HCT116 (cell line): Measurements from ENCODE around the gene SET. TPM values are rescaled to one million over a fixed set of nuclear protein-coding genes. Genes with fewer than 3 reads are reported as not detected.

Experiments used
- ATAC-seq: fragments of 200-7000 bp; cut with Tn5 transposase; 2 replicates; pipeline ENCODE4 v1.9.1; 2020; ENCODE audit warnings: mild to moderate bottlenecking, moderate library complexity
- BruUV-seq: library from RNA; stranded (reverse); fragments of 400-500 nt; replicated peaks from 2 replicates; lab custom pipeline; 2021; lab: Mats Ljungman, UMichigan
- CTCF ChIA-PET: fragments of 300-600 bp; sonication (Branson Sonifier 250); formaldehyde crosslinking; loops from one replicate; lab custom pipeline; 2021; ENCODE audit warnings: antibody characterized with exemption; lab: Charles Lee
- POLR2A ChIA-PET: fragments of 300-600, 350-600 bp; sonication (Branson Sonifier 250); formaldehyde crosslinking; loops from one replicate; lab custom pipeline; 2021; ENCODE audit warnings: antibody characterized with exemption; lab: Charles Lee
- RAD21 ChIA-PET, 2 experiments: fragments of 300-600 bp; sonication (Branson Sonifier 250); formaldehyde crosslinking; loops; one replicate each; lab custom pipeline; 2023; ENCODE audit warnings: low total read pairs in 2 of 2; ENCODE audit not compliant: uncharacterized antibody in 2 of 2, unreplicated experiment in 2 of 2, low non-redundant PET in 1 of 2; lab: Charles Lee
- DNase-seq: peaks from one replicate; pipeline ENCODE4 v3.0.0-alpha.2; 2010; ENCODE audit warnings: low read depth, low spot score
- H2AFZ ChIP-seq: fragments of 200-600 bp; shearing (Covaris generic), sonication (generic); 2 replicates; pipeline ENCODE4 v1.6.1; 2017; ENCODE audit warnings: low read depth, mixed run types, mixed read lengths, antibody characterized with exemption, low read length; ENCODE audit not compliant: poor library complexity, severe bottlenecking
- H3K27ac ChIP-seq: 2 replicates; pipeline ENCODE4 v1.5.1; 2012; ENCODE audit warnings: low read depth, low read length
- H3K27me3 ChIP-seq: fragments of 200-600 bp; sonication (generic); 2 replicates; pipeline ENCODE4 v1.6.1; 2016; ENCODE audit warnings: mixed run types, low read length, mixed read lengths; ENCODE audit not compliant: insufficient read depth
- H3K36me3 ChIP-seq, 2 experiments: fragments of 200-500 bp in 1 of 2; fragments of 200-600 bp in 1 of 2; sonication (Bioruptor generic) in 1 of 2; sonication (generic) in 1 of 2; 2 replicates each; pipeline versions ENCODE4 v1.5.1 to v1.6.1; 2014 to 2016; ENCODE audit warnings: low read length in 2 of 2, inconsistent platforms in 1 of 2, mixed read lengths in 1 of 2, mixed run types in 1 of 2; ENCODE audit not compliant: insufficient read depth in 2 of 2, control insufficient read depth in 1 of 2
- H3K4me1 ChIP-seq, 2 experiments: fragments of 200-600 bp in 1 of 2; sonication (generic) in 1 of 2; 2 replicates each; pipeline versions ENCODE4 v1.5.1 to v1.6.1; 2012 to 2017; ENCODE audit warnings: low read length in 2 of 2, inconsistent platforms in 1 of 2, mild to moderate bottlenecking in 1 of 2, mixed read lengths in 1 of 2, mixed run types in 1 of 2, moderate library complexity in 1 of 2; ENCODE audit not compliant: insufficient read depth in 2 of 2, control insufficient read depth in 1 of 2
- H3K4me2 ChIP-seq: fragments of 200-600 bp; sonication (generic); 2 replicates; pipeline ENCODE4 v1.6.1; 2017; ENCODE audit warnings: mixed run types, low read length, mixed read lengths
- H3K4me3 ChIP-seq, 2 experiments: fragments of 200-600 bp in 1 of 2; sonication (generic) in 1 of 2; replicated peaks in 1 of 2; 2 replicates each; pipeline ENCODE4 v1.5.1; 2011 to 2016; ENCODE audit warnings: low read length in 2 of 2, control low read depth in 1 of 2, low read depth in 1 of 2, mild to moderate bottlenecking in 1 of 2, mixed read lengths in 1 of 2, mixed run types in 1 of 2
- H3K79me2 ChIP-seq: fragments of 200-600 bp; sonication (generic); 2 replicates; pipeline ENCODE4 v1.6.1; 2017; ENCODE audit warnings: mild to moderate bottlenecking, mixed run types, low read length, moderate library complexity, mixed read lengths; ENCODE audit not compliant: insufficient read depth
- H3K9ac ChIP-seq: fragments of 200-600 bp; sonication (generic); 2 replicates; pipeline ENCODE4 v1.6.1; 2016; ENCODE audit warnings: low read length, mixed read lengths
- H3K9me2 ChIP-seq: fragments of 200-600 bp; sonication (generic), shearing (Covaris generic); 2 replicates; pipeline ENCODE4 v1.6.1; 2017; ENCODE audit warnings: mixed run types, mild to moderate bottlenecking, moderate library complexity; ENCODE audit not compliant: insufficient read depth
- H3K9me3 ChIP-seq, 2 experiments: fragments of 200-500 bp in 1 of 2; fragments of 200-600 bp in 1 of 2; sonication (Bioruptor generic) in 1 of 2; sonication (generic) in 1 of 2; 2 replicates each; pipeline ENCODE4 v1.6.1; 2014 to 2017; ENCODE audit warnings: low read length in 2 of 2, mixed read lengths in 2 of 2, inconsistent platforms in 1 of 2, low read depth in 1 of 2, mild to moderate bottlenecking in 1 of 2, mixed run types in 1 of 2, moderate library complexity in 1 of 2; ENCODE audit not compliant: control insufficient read depth in 1 of 2, insufficient read depth in 1 of 2
- H4K20me1 ChIP-seq: fragments of 200-600 bp; sonication (generic), shearing (Covaris generic); 2 replicates; pipeline ENCODE4 v1.6.1; 2017; ENCODE audit warnings: mixed run types, mild to moderate bottlenecking, moderate library complexity; ENCODE audit not compliant: insufficient read depth
- CEBPB ChIP-seq: IDR thresholded peaks from 2 replicates; pipeline ENCODE4 v1.6.1; 2012; ENCODE audit warnings: low read depth
- EGR1 ChIP-seq: IDR thresholded peaks from 2 replicates; pipeline ENCODE4 v1.6.1; 2012; ENCODE audit warnings: low read depth
- ELF1 ChIP-seq: IDR thresholded peaks from 2 replicates; pipeline ENCODE4 v1.6.1; 2012; ENCODE audit warnings: low read depth, borderline replicate concordance
- FOSL1 ChIP-seq: IDR thresholded peaks from 2 replicates; pipeline ENCODE4 v1.6.1; 2012; ENCODE audit warnings: low read depth
- JUND ChIP-seq: IDR thresholded peaks from 2 replicates; pipeline ENCODE4 v1.6.1; 2012
- POLR2AphosphoS5 ChIP-seq: IDR thresholded peaks from 2 replicates; pipeline ENCODE4 v1.6.1; 2011; ENCODE audit warnings: mild to moderate bottlenecking, low read depth, low read length, moderate library complexity
- SRF ChIP-seq: IDR thresholded peaks from 2 replicates; pipeline ENCODE4 v1.6.1; 2012; ENCODE audit warnings: low read depth
- TCF7L2 ChIP-seq: IDR thresholded peaks from 2 replicates; pipeline ENCODE4 v1.7.0; 2011; ENCODE audit warnings: borderline replicate concordance, inconsistent platforms; ENCODE audit not compliant: insufficient read depth, insufficient read length; ENCODE audit errors: extremely low read depth
- YY1 ChIP-seq: IDR thresholded peaks from 2 replicates; pipeline ENCODE4 v1.6.1; 2011; ENCODE audit warnings: low read length, low read depth, moderate library complexity, mild to moderate bottlenecking; ENCODE audit not compliant: insufficient replicate concordance; ENCODE audit errors: extremely low read depth
- intact Hi-C: fragments of 100-400 bp; cut with micrococcal nuclease; formaldehyde crosslinking; loops from 2 replicates; pipeline ENCODE4 v1.10.0; 2022
- total RNA-seq: library from RNA; stranded (reverse); gene quantifications from one replicate; pipeline ENCODE4 v1.2.1, GENCODE V29; 2021; ENCODE audit not compliant: unreplicated experiment
- TF ChIP-seq, protein P1 (sequence below): IDR thresholded peaks from 2 replicates; pipeline ENCODE4 v1.6.1; 2012; ENCODE audit warnings: low read depth
- TF ChIP-seq, protein P2 (sequence below), 3 experiments: fragments of 200-600 bp in 1 of 3; sonication (generic) in 1 of 3; IDR thresholded peaks in 2 of 3; conservative IDR thresholded peaks in 1 of 3; 2 replicates each; pipeline ENCODE4 v1.5.1; 2012 to 2017; ENCODE audit warnings: low read depth in 2 of 3, low read length in 2 of 3, antibody characterized with exemption in 1 of 3, borderline replicate concordance in 1 of 3, control low read depth in 1 of 3, mild to moderate bottlenecking in 1 of 3, mixed read lengths in 1 of 3, mixed run types in 1 of 3, moderate library complexity in 1 of 3; ENCODE audit not compliant: insufficient read depth in 1 of 3
- TF ChIP-seq, protein P3 (sequence below): IDR thresholded peaks from 2 replicates; pipeline ENCODE4 v1.6.1; 2011; ENCODE audit warnings: mild to moderate bottlenecking, low read length, moderate library complexity; ENCODE audit not compliant: insufficient replicate concordance; ENCODE audit errors: extremely low read depth

SET gene
- total RNA-seq, 1 experiment from 2014 or later, result 595 TPM

DNA sequence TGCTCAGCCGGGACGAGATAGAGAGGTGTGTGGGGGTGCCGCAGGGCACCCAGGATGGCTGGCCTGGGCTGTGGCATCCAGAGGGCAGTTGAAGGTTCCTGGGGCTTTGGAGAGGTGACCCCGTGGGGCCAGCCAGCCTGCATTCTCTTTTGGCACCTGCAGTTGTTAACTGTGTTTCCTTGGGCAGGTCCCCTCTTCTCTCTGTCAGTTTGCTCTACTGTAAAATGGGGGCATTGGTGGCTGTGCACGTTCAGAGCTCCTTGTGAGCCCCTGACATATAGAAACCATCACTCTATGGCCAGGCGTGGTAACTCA lies 26.4 kb downstream of the SET start (continued):
- TF ChIP-seq, protein P1, sequence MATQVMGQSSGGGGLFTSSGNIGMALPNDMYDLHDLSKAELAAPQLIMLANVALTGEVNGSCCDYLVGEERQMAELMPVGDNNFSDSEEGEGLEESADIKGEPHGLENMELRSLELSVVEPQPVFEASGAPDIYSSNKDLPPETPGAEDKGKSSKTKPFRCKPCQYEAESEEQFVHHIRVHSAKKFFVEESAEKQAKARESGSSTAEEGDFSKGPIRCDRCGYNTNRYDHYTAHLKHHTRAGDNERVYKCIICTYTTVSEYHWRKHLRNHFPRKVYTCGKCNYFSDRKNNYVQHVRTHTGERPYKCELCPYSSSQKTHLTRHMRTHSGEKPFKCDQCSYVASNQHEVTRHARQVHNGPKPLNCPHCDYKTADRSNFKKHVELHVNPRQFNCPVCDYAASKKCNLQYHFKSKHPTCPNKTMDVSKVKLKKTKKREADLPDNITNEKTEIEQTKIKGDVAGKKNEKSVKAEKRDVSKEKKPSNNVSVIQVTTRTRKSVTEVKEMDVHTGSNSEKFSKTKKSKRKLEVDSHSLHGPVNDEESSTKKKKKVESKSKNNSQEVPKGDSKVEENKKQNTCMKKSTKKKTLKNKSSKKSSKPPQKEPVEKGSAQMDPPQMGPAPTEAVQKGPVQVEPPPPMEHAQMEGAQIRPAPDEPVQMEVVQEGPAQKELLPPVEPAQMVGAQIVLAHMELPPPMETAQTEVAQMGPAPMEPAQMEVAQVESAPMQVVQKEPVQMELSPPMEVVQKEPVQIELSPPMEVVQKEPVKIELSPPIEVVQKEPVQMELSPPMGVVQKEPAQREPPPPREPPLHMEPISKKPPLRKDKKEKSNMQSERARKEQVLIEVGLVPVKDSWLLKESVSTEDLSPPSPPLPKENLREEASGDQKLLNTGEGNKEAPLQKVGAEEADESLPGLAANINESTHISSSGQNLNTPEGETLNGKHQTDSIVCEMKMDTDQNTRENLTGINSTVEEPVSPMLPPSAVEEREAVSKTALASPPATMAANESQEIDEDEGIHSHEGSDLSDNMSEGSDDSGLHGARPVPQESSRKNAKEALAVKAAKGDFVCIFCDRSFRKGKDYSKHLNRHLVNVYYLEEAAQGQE, result no peak
- no peak for TF ChIP-seq POLR2AphosphoS5

DNA sequence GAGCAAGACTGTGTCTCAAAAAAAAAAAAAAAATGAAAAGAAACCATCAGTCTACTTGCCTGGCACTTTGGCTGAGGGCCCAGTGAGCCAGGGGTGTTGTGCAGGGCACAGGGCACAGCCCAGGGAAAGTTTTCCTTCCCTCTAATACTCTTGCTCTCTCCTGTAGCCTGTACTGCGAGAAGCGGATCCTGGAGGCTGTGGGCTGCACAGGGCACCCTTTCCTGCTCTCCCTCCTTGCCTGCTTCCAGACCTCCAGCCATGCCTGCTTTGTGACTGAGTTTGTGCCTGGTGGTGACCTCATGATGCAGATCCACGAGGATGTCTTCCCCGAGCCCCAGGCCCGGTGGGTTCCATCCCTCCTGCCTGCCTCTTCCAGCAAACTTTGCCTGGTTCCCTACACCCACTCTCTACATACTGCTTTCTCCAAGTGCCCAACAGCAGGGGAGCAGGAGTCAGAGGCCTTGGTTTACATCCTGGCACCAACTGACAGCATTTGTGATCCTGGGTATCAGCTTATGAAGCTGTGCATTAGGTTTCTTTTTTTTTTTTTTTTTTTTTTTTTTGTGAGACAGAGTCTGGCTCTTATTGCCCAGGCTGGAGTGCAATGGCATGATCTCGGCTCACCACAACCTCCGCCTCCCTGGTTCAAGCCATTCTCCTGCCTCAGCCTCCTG lies 27.7 kb downstream of the SET start:
- Histone ChIP-seq H3K36me3 (peaks cover 5 to 8% of the 10 kb centered on the region in 2 experiments), H3K27me3 (no peaks in the 10 kb centered on the region), H3K9ac (no peak overlapping the region), H3K9me3 (no peaks in the 10 kb centered on the region), H3K9me2 (no peaks in the 10 kb centered on the region), H4K20me1 (no peaks in the 10 kb centered on the region), H3K79me2 (no peaks in the 10 kb centered on the region), H3K4me1 (no peaks in the 10 kb centered on the region), H3K4me2 (no peak overlapping the region), H3K4me3 (no peak overlapping the region), H2AFZ (no peak overlapping the region), H3K27ac (no peak overlapping the region)
- DNase-seq, result no peak
- POLR2A ChIA-PET, result no interaction called here
- no TSS peak for BruUV-seq
- RAD21 ChIA-PET, result no interaction called here
- ATAC-seq, result no peak
- CTCF ChIA-PET, result no interaction called here
- intact Hi-C loops, result no loop called here
- TF ChIP-seq, protein P2, sequence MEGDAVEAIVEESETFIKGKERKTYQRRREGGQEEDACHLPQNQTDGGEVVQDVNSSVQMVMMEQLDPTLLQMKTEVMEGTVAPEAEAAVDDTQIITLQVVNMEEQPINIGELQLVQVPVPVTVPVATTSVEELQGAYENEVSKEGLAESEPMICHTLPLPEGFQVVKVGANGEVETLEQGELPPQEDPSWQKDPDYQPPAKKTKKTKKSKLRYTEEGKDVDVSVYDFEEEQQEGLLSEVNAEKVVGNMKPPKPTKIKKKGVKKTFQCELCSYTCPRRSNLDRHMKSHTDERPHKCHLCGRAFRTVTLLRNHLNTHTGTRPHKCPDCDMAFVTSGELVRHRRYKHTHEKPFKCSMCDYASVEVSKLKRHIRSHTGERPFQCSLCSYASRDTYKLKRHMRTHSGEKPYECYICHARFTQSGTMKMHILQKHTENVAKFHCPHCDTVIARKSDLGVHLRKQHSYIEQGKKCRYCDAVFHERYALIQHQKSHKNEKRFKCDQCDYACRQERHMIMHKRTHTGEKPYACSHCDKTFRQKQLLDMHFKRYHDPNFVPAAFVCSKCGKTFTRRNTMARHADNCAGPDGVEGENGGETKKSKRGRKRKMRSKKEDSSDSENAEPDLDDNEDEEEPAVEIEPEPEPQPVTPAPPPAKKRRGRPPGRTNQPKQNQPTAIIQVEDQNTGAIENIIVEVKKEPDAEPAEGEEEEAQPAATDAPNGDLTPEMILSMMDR (IDR thresholded peaks at IDR 0.05 in 2 of 3, conservative IDR thresholded peaks at IDR 0.05 in 1 of 3; ENCODE audit: borderline replicate concordance in 1 of 3, insufficient read depth in 1 of 3, low read depth in 2 of 3, low read length in 2 of 3), result no peak
- TF ChIP-seq POLR2AphosphoS5 (no peak), JUND (no peak), EGR1 (no peak), YY1 (no peak), SRF (no peak), FOSL1 (no peak), CEBPB (no peak), TCF7L2 (no peak), ELF1 (no peak)
- TF ChIP-seq, protein P1, result no peak
- TF ChIP-seq, protein P3, sequence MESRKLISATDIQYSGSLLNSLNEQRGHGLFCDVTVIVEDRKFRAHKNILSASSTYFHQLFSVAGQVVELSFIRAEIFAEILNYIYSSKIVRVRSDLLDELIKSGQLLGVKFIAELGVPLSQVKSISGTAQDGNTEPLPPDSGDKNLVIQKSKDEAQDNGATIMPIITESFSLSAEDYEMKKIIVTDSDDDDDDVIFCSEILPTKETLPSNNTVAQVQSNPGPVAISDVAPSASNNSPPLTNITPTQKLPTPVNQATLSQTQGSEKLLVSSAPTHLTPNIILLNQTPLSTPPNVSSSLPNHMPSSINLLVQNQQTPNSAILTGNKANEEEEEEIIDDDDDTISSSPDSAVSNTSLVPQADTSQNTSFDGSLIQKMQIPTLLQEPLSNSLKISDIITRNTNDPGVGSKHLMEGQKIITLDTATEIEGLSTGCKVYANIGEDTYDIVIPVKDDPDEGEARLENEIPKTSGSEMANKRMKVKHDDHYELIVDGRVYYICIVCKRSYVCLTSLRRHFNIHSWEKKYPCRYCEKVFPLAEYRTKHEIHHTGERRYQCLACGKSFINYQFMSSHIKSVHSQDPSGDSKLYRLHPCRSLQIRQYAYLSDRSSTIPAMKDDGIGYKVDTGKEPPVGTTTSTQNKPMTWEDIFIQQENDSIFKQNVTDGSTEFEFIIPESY, result no peak
